ENCODE measurements around the gene KCNK1. TPM values are rescaled to one million over a fixed set of nuclear protein-coding genes. Genes with fewer than 3 reads are reported as not detected.

KCNK1 gene
- total and polyA plus RNA-seq, 2 of the 8 experiments (the other 6 are each of a cell fraction or from before 2014, with no cell fraction given), result 11.9 to 16.5 TPM

GRCh38 chr1:233710507-233710906 is 96.6 kb downstream of the KCNK1 start:
- no peak for FAIRE-seq
- Histone ChIP-seq H3K27ac (ENCODE audit: low read depth, low read length) (no peak overlapping the region), H3K4me2 (ENCODE audit: insufficient read depth in 1 of 2, low read depth in 2 of 2, low read length in 2 of 2) (no peak overlapping the region), H3K23ac (ENCODE audit: insufficient read length) (no peak overlapping the region), H3K9ac (replicated peaks in 1 of 4; ENCODE audit: extremely low read depth in 1 of 4, low read depth in 3 of 4, low read length in 3 of 4) (no peak overlapping the region), H3K9me3 (ENCODE audit: insufficient read depth in 2 of 2, low read depth in 1 of 2, low read length in 1 of 2) (peaks cover 4 to 11% of the 10 kb centered on the region in 2 experiments; a peak in 2 of 4 replicates), H4K8ac (ENCODE audit: extremely low read depth, insufficient read depth, low read length) (no peak overlapping the region), H4K91ac (replicated peaks; ENCODE audit: insufficient read length, low read length) (no peak overlapping the region), H3K4me3 (ENCODE audit: extremely low read depth in 1 of 4, insufficient read depth in 2 of 4, low read depth in 3 of 4, low read length in 4 of 4) (no peak overlapping the region), H2BK120ac (replicated peaks; ENCODE audit: low read depth, low read length) (no peak overlapping the region), H4K20me1 (replicated peaks in 1 of 2; ENCODE audit: control insufficient read depth in 1 of 2, insufficient read depth in 2 of 2, low read length in 2 of 2) (no peaks in the 10 kb centered on the region), H3K23me2 (ENCODE audit: low read depth, low read length) (no peaks in the 10 kb centered on the region), H3K79me1 (ENCODE audit: low read depth, low read length) (no peaks in the 10 kb centered on the region), H4K5ac (ENCODE audit: insufficient read length, low read depth, low read length) (no peak overlapping the region), H2BK5ac (ENCODE audit: low read depth, low read length) (no peak overlapping the region), H3K27me3 (replicated peaks in 1 of 4; ENCODE audit: control insufficient read depth in 3 of 4, extremely low read depth in 1 of 4, insufficient read depth in 3 of 4, low read length in 3 of 4) (no peaks in the 10 kb centered on the region), H3K56ac (replicated peaks; ENCODE audit: insufficient read length, low read depth, low read length) (no peak overlapping the region), H3K18ac (ENCODE audit: extremely low read depth, low read length) (no peak overlapping the region), H3K14ac (ENCODE audit: insufficient read length) (no peak overlapping the region), H2BK20ac (ENCODE audit: low read length) (no peak overlapping the region), H3K4me1 (replicated peaks in 1 of 4; ENCODE audit: control insufficient read depth in 3 of 4, insufficient read depth in 4 of 4, low read length in 3 of 4) (no peaks in the 10 kb centered on the region), H2BK15ac (ENCODE audit: low read length) (no peak overlapping the region), H3K36me3 (ENCODE audit: control insufficient read depth in 2 of 4, insufficient read depth in 4 of 4, low read length in 3 of 4) (no peaks in the 10 kb centered on the region; a peak in 1 of 8 replicates), H2AFZ (ENCODE audit: low read length) (no peak overlapping the region), H3K4ac (replicated peaks; ENCODE audit: insufficient read length, low read depth, low read length) (no peak overlapping the region), H2AK5ac (ENCODE audit: low read depth, low read length) (no peak overlapping the region), H2BK12ac (ENCODE audit: low read depth, low read length) (no peak overlapping the region), H3K79me2 (ENCODE audit: control insufficient read depth in 1 of 2, insufficient read depth in 2 of 2, low read length in 2 of 2) (no peaks in the 10 kb centered on the region)
- 100% methylated on average over 1 of the region's 1 CpG; no CpG with 5 or more reads in 1 of the 2 experiments for WGBS, 2 experiments (ENCODE audit: extremely low coverage in 1 of 2, insufficient coverage in 1 of 2, insufficient read length in 1 of 2, insufficient replicate concordance in 2 of 2, low coverage in 1 of 2, low lambda C conversion rate in 2 of 2, missing lambda C conversion rate in 1 of 2)
- no peak for DNase-seq (ENCODE audit: low read depth in 1 of 2, low spot score in 2 of 2)
- POLR2A ChIA-PET (ENCODE audit: partially characterized antibody), result no interaction called here
- no peak for TF ChIP-seq JUND (IDR thresholded peaks at IDR 0.05; ENCODE audit: low read length)
- TF ChIP-seq ZNF274 (IDR thresholded peaks at IDR 0.05; ENCODE audit: borderline replicate concordance, extremely low read depth, low read length), result no peak
- TF ChIP-seq SP2 (IDR thresholded peaks at IDR 0.05; ENCODE audit: low read length), result no peak
- TF ChIP-seq CBX8 (IDR thresholded peaks at IDR 0.05; ENCODE audit: borderline replicate concordance, low read depth, low read length), result no peak
- TF ChIP-seq, protein P1, sequence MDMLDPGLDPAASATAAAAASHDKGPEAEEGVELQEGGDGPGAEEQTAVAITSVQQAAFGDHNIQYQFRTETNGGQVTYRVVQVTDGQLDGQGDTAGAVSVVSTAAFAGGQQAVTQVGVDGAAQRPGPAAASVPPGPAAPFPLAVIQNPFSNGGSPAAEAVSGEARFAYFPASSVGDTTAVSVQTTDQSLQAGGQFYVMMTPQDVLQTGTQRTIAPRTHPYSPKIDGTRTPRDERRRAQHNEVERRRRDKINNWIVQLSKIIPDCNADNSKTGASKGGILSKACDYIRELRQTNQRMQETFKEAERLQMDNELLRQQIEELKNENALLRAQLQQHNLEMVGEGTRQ (IDR thresholded peaks at IDR 0.05; ENCODE audit: low read length), result no peak
- no peak for TF ChIP-seq TEAD4 (IDR thresholded peaks at IDR 0.05; ENCODE audit: low read depth, low read length)
- TF ChIP-seq KDM1A (IDR thresholded peaks at IDR 0.05; ENCODE audit: borderline replicate concordance, low read length), result no peak
- TF ChIP-seq ATF2 (IDR thresholded peaks at IDR 0.05; ENCODE audit: low read length), result no peak
- CTCF ChIA-PET (ENCODE audit: partially characterized antibody), result interaction anchor here (1.3 to 1.6 kb wide), 2 partner anchors 34 to 81 kb away, joined by 4 to 5 read pairs; no protein-coding TSS in a partner anchor

Measured in H1 (cell line).